HepG2 (cell line): ENCODE results near the gene CTNNBL1. TPM values are rescaled to one million over a fixed set of nuclear protein-coding genes. Genes with fewer than 3 reads are reported as not detected.
A peak's percentile ranks its signal among the peaks of the same experiment; 100 is the strongest.

Experiments used
- CBX2 ChIP-seq, 2 experiments: fragments of 200-600 bp in 1 of 2; sonication (generic); formaldehyde crosslinking in 1 of 2; IDR thresholded peaks; 2 replicates each; pipeline versions ENCODE4 v1.7.0 to v1.8.1; 2018 to 2022; ENCODE audit warnings: low read depth in 2 of 2, low read length in 1 of 2, mild to moderate bottlenecking in 1 of 2, missing genetic modification reagents in 1 of 2
- IKZF4 ChIP-seq: sonication (generic); formaldehyde crosslinking; IDR thresholded peaks from 2 replicates; pipeline ENCODE4 v1.5.1; 2020; ENCODE audit warnings: borderline replicate concordance, mild to moderate bottlenecking, low read depth, missing genetic modification reagents; ENCODE audit errors: not compliant biosample characterization
- MXD4 ChIP-seq: IDR thresholded peaks from 2 replicates; pipeline ENCODE4 v1.6.1; 2016; ENCODE audit warnings: mild to moderate bottlenecking, missing biosample characterization, missing genetic modification reagents
- NFIB ChIP-seq: sonication (generic); formaldehyde crosslinking; IDR thresholded peaks from 2 replicates; pipeline ENCODE4 v1.9.0; 2021; ENCODE audit warnings: missing genetic modification reagents, mild to moderate bottlenecking, borderline replicate concordance
- POGK ChIP-seq: sonication (generic); formaldehyde crosslinking; conservative IDR thresholded peaks from 2 replicates; pipeline ENCODE4 v1.8.0; 2022; ENCODE audit warnings: mild to moderate bottlenecking, moderate library complexity, missing genetic modification reagents
- STAT6 ChIP-seq: sonication (generic); formaldehyde crosslinking; IDR thresholded peaks from 2 replicates; pipeline ENCODE4 v1.4.0; 2020; ENCODE audit warnings: missing genetic modification reagents, mild to moderate bottlenecking, borderline replicate concordance
- ZNF276 ChIP-seq: sonication (generic); formaldehyde crosslinking; IDR thresholded peaks from 2 replicates; pipeline ENCODE4 v1.4.0; 2020; ENCODE audit warnings: mild to moderate bottlenecking, low read depth, missing genetic modification reagents
- ZNF333 ChIP-seq: sonication (generic); formaldehyde crosslinking; IDR thresholded peaks from 2 replicates; pipeline ENCODE4 v1.4.0; 2020; ENCODE audit warnings: mild to moderate bottlenecking, missing genetic modification reagents, borderline replicate concordance
- polyA plus RNA-seq, 8 experiments: library from polyadenylated mRNA; depleted of rRNA in 3 of 8; stranded (reverse) in 7 of 8; unstranded in 1 of 8; fragments of >200 nt; fragmentation: Illumina TruSeq in 4 of 8; extraction: Trizol in 4 of 8; gene quantifications; 2 replicates each; pipeline versions ENCODE4 v1.2.1 to v1.2.3, GENCODE V29; 2011 to 2016; ENCODE audit warnings: low read depth in 4 of 8, missing spikeins in 1 of 8, mixed read lengths in 1 of 8; ENCODE audit not compliant: insufficient read depth in 1 of 8
- total RNA-seq, 5 experiments: library from RNA; depleted of rRNA; stranded (reverse); fragments of >200 nt; fragmentation: Illumina TruSeq; extraction: Trizol; gene quantifications; 2 replicates each; pipeline ENCODE4 v1.2.3, GENCODE V29; 2016; ENCODE audit warnings: low read depth in 1 of 5
- TF ChIP-seq, protein P1 (sequence below): IDR thresholded peaks from 2 replicates; pipeline ENCODE4 v1.6.1; 2016; ENCODE audit warnings: low read depth
- TF ChIP-seq, protein P2 (sequence below): sonication (generic); formaldehyde crosslinking; IDR thresholded peaks from 2 replicates; pipeline ENCODE4 v1.5.0; 2020; ENCODE audit warnings: mild to moderate bottlenecking, missing genetic modification reagents, moderate library complexity
- TF ChIP-seq, protein P3 (sequence below): sonication (generic); formaldehyde crosslinking; IDR thresholded peaks from 2 replicates; pipeline ENCODE4 v1.4.0; 2020; ENCODE audit warnings: missing genetic modification reagents

CTNNBL1 gene
- total and polyA plus RNA-seq, 2 of the 13 experiments (the other 11 are each of a cell fraction or from before 2014, with no cell fraction given), result 49.3 to 94.6 TPM

DNA sequence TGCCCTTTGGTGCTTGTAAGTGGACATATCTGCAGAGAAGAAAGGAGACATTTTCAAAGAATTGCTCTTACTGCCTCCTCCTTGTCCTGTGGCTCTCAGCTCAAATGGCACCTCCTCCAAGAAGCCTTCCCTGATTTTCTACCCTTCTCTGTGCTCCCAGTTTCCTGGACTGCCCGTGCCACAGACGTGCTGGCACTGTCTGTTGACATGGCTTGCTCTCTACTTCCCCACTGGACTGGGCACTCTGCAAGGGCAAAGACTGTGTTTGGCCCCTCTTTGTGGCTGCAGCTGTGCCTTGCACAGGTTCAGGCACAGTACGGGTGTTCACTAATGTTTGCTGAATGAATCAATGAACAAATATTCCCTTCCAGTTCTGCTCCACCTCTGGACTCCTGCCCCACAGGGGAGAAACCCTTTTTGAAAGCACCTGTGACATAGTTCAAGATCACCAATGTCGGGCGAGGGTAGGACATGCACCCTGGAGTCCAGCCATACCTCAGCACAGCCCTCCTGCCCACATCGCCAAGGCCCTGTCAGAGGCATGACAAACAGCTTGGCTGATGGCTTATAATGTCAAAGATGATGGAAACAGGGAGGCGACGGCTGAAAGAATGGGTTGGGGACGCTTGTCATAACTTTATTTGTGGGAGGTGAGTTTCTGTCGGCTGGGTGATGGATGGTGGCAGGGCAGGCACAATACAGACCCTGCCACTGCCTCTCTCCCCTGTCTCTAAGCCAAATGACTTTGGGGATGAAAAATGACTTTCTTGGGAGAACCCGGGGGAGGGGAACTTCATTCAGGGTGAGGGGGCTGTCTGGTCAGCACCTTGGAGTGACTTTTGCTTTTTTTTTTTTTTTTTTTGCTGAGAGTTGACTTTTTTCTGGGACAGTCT is 15.6 kb upstream of the CTNNBL1 start (continued):
- no peak for TF ChIP-seq IKZF4 (CRISPR knock-in tag)
- TF ChIP-seq POGK, result no peak
- TF ChIP-seq, protein P1, sequence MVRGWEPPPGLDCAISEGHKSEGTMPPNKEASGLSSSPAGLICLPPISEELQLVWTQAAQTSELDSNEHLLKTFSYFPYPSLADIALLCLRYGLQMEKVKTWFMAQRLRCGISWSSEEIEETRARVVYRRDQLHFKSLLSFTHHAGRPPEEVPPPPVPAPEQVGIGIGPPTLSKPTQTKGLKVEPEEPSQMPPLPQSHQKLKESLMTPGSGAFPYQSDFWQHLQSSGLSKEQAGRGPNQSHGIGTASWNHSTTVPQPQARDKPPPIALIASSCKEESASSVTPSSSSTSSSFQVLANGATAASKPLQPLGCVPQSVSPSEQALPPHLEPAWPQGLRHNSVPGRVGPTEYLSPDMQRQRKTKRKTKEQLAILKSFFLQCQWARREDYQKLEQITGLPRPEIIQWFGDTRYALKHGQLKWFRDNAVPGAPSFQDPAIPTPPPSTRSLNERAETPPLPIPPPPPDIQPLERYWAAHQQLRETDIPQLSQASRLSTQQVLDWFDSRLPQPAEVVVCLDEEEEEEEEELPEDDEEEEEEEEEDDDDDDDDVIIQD, result no peak
- TF ChIP-seq STAT6 (CRISPR knock-in tag), result no peak; the same call in 1 of the 2 replicates
- no peak for TF ChIP-seq NFIB (CRISPR knock-in tag)
- TF ChIP-seq, protein P2, sequence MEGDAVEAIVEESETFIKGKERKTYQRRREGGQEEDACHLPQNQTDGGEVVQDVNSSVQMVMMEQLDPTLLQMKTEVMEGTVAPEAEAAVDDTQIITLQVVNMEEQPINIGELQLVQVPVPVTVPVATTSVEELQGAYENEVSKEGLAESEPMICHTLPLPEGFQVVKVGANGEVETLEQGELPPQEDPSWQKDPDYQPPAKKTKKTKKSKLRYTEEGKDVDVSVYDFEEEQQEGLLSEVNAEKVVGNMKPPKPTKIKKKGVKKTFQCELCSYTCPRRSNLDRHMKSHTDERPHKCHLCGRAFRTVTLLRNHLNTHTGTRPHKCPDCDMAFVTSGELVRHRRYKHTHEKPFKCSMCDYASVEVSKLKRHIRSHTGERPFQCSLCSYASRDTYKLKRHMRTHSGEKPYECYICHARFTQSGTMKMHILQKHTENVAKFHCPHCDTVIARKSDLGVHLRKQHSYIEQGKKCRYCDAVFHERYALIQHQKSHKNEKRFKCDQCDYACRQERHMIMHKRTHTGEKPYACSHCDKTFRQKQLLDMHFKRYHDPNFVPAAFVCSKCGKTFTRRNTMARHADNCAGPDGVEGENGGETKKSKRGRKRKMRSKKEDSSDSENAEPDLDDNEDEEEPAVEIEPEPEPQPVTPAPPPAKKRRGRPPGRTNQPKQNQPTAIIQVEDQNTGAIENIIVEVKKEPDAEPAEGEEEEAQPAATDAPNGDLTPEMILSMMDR (CRISPR knock-in tag), result peak; percentile 38; the same call in 1 of the 2 replicates
- TF ChIP-seq, protein P3, sequence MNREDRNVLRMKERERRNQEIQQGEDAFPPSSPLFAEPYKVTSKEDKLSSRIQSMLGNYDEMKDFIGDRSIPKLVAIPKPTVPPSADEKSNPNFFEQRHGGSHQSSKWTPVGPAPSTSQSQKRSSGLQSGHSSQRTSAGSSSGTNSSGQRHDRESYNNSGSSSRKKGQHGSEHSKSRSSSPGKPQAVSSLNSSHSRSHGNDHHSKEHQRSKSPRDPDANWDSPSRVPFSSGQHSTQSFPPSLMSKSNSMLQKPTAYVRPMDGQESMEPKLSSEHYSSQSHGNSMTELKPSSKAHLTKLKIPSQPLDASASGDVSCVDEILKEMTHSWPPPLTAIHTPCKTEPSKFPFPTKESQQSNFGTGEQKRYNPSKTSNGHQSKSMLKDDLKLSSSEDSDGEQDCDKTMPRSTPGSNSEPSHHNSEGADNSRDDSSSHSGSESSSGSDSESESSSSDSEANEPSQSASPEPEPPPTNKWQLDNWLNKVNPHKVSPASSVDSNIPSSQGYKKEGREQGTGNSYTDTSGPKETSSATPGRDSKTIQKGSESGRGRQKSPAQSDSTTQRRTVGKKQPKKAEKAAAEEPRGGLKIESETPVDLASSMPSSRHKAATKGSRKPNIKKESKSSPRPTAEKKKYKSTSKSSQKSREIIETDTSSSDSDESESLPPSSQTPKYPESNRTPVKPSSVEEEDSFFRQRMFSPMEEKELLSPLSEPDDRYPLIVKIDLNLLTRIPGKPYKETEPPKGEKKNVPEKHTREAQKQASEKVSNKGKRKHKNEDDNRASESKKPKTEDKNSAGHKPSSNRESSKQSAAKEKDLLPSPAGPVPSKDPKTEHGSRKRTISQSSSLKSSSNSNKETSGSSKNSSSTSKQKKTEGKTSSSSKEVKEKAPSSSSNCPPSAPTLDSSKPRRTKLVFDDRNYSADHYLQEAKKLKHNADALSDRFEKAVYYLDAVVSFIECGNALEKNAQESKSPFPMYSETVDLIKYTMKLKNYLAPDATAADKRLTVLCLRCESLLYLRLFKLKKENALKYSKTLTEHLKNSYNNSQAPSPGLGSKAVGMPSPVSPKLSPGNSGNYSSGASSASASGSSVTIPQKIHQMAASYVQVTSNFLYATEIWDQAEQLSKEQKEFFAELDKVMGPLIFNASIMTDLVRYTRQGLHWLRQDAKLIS (CRISPR knock-in tag), result no peak
- no peak for TF ChIP-seq ZNF333
- TF ChIP-seq MXD4, result no peak
- no peak for TF ChIP-seq ZNF276
- TF ChIP-seq CBX2 (IDR thresholded peaks at IDR 0.05; ENCODE audit: low read depth, low read length), result no peak
- no peak for TF ChIP-seq CBX2 (CRISPR knock-in tag; IDR thresholded peaks at IDR 0.05; ENCODE audit: low read depth)
